Kidney (tissue), 14 donors: ENCODE results near the gene PCYT2. TPM values are rescaled to one million over a fixed set of nuclear protein-coding genes. Genes with fewer than 3 reads are reported as not detected.

Experiments used
- DNase-seq, 5 donors: peaks; one replicate each; pipeline ENCODE4 v3.0.0-alpha.2; 2013 to 2020
- FAIRE-seq: peaks from 2 replicates; lab custom pipeline; 2012; peaks lifted over from hg19 to GRCh38; lab: Jason Lieb, UNC
- H3K27ac ChIP-seq, 2 donors: one replicate each; pipeline ENCODE4 v1.7.0; 2013; ENCODE audit warnings: low read depth in 2 of 2, low read length in 2 of 2, inconsistent platforms in 1 of 2
- H3K27me3 ChIP-seq: one replicate; pipeline ENCODE4 v1.7.1; 2013; ENCODE audit warnings: low read length, inconsistent platforms; ENCODE audit not compliant: control insufficient read depth, insufficient read depth
- H3K36me3 ChIP-seq, 3 donors: one replicate each; pipeline versions ENCODE4 v1.7.0 to v1.7.1; 2013; ENCODE audit warnings: low read length in 3 of 3, control low read depth in 1 of 3, inconsistent platforms in 1 of 3; ENCODE audit not compliant: insufficient read depth in 3 of 3, control insufficient read depth in 2 of 3
- H3K4me1 ChIP-seq, 3 donors: one replicate each; pipeline versions ENCODE4 v1.7.0 to v1.7.1; 2013; ENCODE audit warnings: low read length in 3 of 3, inconsistent platforms in 1 of 3, low read depth in 1 of 3; ENCODE audit not compliant: control insufficient read depth in 2 of 3, insufficient read depth in 2 of 3
- H3K4me3 ChIP-seq, 3 donors: one replicate each; pipeline versions ENCODE4 v1.7.0 to v1.8.1; 2013; ENCODE audit warnings: low read length in 3 of 3, control low read depth in 1 of 3, inconsistent platforms in 1 of 3
- H3K9ac ChIP-seq, 3 donors: one replicate each; pipeline versions ENCODE4 v1.7.0 to v1.7.1; 2013; ENCODE audit warnings: low read length in 3 of 3, control low read depth in 1 of 3, inconsistent platforms in 1 of 3
- H3K9me3 ChIP-seq, 3 donors: one replicate each; pipeline versions ENCODE4 v1.7.0 to v1.7.1; 2013; ENCODE audit warnings: low read length in 3 of 3, control low read depth in 1 of 3, inconsistent platforms in 1 of 3; ENCODE audit not compliant: control insufficient read depth in 2 of 3, insufficient read depth in 1 of 3
- CTCF ChIP-seq: IDR thresholded peaks from 3 replicates; pipeline ENCODE4 v1.5.1; 2012; ENCODE audit warnings: mild to moderate bottlenecking, moderate library complexity, borderline replicate concordance; ENCODE audit not compliant: insufficient read depth; ENCODE audit errors: extremely low read depth
- intact Hi-C: fragments of 100-400 bp; cut with DNase I; formaldehyde crosslinking; loops from one replicate; pipeline ENCODE4 v1.11.1; 2022
- polyA plus RNA-seq: library from polyadenylated mRNA; stranded (reverse); fragments of 350-450 nt; fragmentation: Illumina TruSeq; extraction: RNeasy Lipid Tissue Mini Kit (QIAGEN cat#74804); gene quantifications from one replicate; pipeline ENCODE4 v1.2.3, GENCODE V29; 2014; ENCODE audit warnings: low read depth, low replicate concordance; ENCODE audit not compliant: insufficient read depth
- total RNA-seq: library from RNA; stranded (reverse); fragmentation: NEBNext Ultra II Directional; extraction: Animal tissue kit (Norgen Biotek cat#: 25700); gene quantifications from one replicate; pipeline ENCODE4 v1.2.1, GENCODE V29; 2021
- donor health status: control.
- donor health status: control.
- donor health status: control.
- donor health status: control.
- donor health status: control.
- donor health status: DM: yes; HTN: yes; CAD: no.
- donor health status: Normal renal cell carcinoma (clear cell type).

PCYT2 gene
- total and polyA plus RNA-seq, 2 donors from 2014 or later = 28.4 to 104 TPM

DNA sequence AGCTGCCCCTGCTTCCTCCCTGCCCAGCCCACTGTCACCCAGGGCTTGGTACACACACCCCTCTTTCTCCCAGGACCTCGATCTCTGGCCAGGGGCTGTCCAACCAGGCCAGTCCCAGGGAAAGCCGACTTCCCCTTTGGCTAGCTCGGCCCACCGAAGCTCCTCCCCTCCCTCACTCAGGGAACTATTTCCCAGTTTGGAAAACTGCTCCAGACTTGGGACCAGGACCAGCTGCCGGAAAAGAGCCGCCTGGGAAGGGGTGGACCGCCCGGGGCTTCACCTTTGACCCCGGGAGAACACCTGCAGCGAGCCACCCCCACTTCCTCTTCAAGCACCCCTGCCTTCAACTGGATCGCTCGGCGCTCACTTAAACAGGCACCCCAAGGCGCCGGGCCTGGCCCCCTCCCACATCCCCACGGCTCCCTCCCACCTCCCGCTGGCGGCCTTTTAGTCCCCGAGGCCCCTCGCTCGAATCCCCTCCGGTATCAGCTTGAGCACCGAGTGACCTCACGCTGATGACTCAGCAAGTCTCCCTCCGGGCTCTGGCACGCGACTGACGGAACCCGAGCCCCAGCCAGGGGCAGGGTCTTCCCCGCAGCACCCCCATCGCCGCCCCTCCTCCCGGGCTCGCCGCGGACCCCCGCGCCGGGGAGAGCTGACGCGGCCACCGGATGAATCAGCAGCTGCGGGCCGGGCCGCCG is 15.4 kb upstream of the PCYT2 start:
- no peaks in the 10 kb centered on the region for H3K27me3 ChIP-seq
- H3K4me3 ChIP-seq = peak overlapping the region in 2 of 3 donors; percentile 59 to 68
- H3K4me1 ChIP-seq = peaks cover 0 to 39% (median 23%) of the 10 kb centered on the region in 3 donors
- peaks cover 0 to 6% (median 4%) of the 10 kb centered on the region in 3 donors for H3K36me3 ChIP-seq
- peak overlapping the region; percentile 78 to 91 for H3K27ac ChIP-seq
- FAIRE-seq (no peak), DNase-seq (peak; percentile 54 to 93 (median 84))
- H3K9me3 ChIP-seq = no peaks in the 10 kb centered on the region
- intact Hi-C loops = no loop called here
- H3K9ac ChIP-seq = peak overlapping the region in 2 of 3 donors; percentile 38 to 80
- no peak for TF ChIP-seq CTCF

- no peak for FAIRE-seq
- DNase-seq = no peak
- TF ChIP-seq CTCF = no peak
- intact Hi-C loops = no loop called here
- Histone ChIP-seq H3K9ac (peak overlapping the region in 2 of 3 donors; percentile 38 to 80), H3K9me3 (no peaks in the 10 kb centered on the region), H3K36me3 (peaks cover 0 to 6% (median 4%) of the 10 kb centered on the region in 3 donors), H3K4me3 (peak overlapping the region; percentile 16 to 68 (median 59)), H3K27me3 (no peaks in the 10 kb centered on the region), H3K4me1 (peaks cover 0 to 42% (median 23%) of the 10 kb centered on the region in 3 donors), H3K27ac (peak overlapping the region; percentile 78 to 91)
These were observed 14.8 kb upstream of the PCYT2 start for GRCh38 chr17:81925860-81926450.

DNA sequence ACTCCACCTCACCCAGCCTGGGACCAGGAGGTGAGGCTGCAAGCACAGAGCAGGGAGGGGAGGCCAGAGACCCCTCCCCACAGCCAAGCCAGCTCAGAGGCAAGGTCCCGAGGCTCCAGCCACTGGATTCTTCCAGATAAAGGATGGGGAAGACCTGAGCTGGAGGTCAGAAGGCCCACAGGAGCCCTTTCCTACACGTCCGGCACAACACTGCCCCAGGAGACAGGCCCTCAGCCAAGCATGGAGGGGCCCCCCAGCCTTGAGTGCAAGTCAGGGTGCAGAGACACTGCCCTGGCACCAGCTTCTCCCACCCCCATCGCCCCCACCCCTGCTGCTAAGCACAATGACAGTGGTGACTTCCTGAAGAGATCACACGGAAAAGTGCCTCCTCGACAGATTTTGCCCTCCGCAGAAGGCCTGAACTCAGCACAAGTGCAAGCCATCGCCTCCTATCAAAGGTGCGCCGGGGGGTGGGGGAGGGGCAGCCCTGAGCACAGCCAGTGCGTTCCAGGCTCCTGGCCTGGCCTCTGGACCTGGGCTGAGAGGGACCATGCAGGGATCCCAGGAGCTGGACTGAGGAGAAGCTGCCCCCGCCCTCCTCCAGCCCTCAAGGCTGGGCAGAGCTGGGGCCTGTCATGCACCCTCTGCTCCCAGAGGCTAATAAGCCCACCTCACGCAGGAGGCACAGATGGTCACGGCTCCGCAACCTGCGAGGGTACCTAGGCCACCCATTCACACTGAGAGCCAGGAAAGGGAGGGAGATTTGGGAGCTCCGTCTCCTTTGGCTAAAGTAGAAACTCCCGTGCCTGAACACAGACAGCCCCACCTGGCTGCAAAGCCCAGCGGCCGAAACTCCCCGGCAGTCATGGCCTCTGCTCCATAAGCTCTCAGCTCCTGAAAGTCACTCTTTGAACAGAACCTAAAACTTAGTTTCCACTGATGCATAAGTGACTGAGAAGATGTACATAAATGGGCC is 13.6 kb upstream of the PCYT2 start:
- Histone ChIP-seq H3K4me1 (peaks cover 0 to 42% (median 23%) of the 10 kb centered on the region in 3 donors), H3K9ac (peak overlapping the region in 1 of 3 donors; percentile 26), H3K27me3 (no peaks in the 10 kb centered on the region), H3K36me3 (peaks cover 0 to 8% (median 6%) of the 10 kb centered on the region in 3 donors), H3K4me3 (peak overlapping the region in 2 of 3 donors; percentile 29), H3K27ac (peak overlapping the region in 1 of 2 donors; percentile 57), H3K9me3 (no peaks in the 10 kb centered on the region)
- FAIRE-seq (no peak), DNase-seq (peak in 3 of 5 donors; percentile 27 to 69 (median 37))
- no peak for TF ChIP-seq CTCF
- intact Hi-C loops = no loop called here
